AG04449 (cell line): ENCODE measurements around the gene PELI2.

Experiments used
- CTCF ChIA-PET: fragments of 350-600 bp; formaldehyde crosslinking; extraction: SDS; loops from one replicate; lab custom pipeline; 2021; ENCODE audit warnings: antibody characterized with exemption; lab: Yijun Ruan, JAX
- POLR2A ChIA-PET: fragments of 400-600, 350-600 bp; formaldehyde crosslinking; extraction: SDS; loops from one replicate; lab custom pipeline; 2020; ENCODE audit warnings: antibody characterized with exemption, inconsistent platforms; lab: Yijun Ruan, JAX
- DNase-seq: peaks from one replicate; pipeline ENCODE4 v3.0.0-alpha.2; 2010; ENCODE audit warnings: low read depth, low spot score
- H3K4me3 ChIP-seq: 2 replicates; pipeline ENCODE4 v1.5.1; 2011; ENCODE audit warnings: low read depth, mild to moderate bottlenecking, control low read depth, low read length
- CTCF ChIP-seq: IDR thresholded peaks from one replicate; pipeline ENCODE4 v1.5.1; 2011; ENCODE audit warnings: mild to moderate bottlenecking, moderate library complexity, low read length, control low read depth, inconsistent platforms; ENCODE audit not compliant: insufficient read depth; ENCODE audit errors: missing control alignments

The PELI2 gene

GRCh38 chr14:56147986-56148901 is 30.0 kb downstream of the PELI2 start:
- ChIA-PET POLR2A (no interaction called here), CTCF (no interaction called here)
- DNase-seq: no peak
- H3K4me3 ChIP-seq: no peak overlapping the region
- no peak for TF ChIP-seq CTCF

- H3K4me3 ChIP-seq: no peak overlapping the region
- no peak for DNase-seq
- ChIA-PET POLR2A (no interaction called here), CTCF (no interaction called here)
- no peak for TF ChIP-seq CTCF
Observed at GRCh38 chr14:56149151-56149550, 30.9 kb downstream of the PELI2 start.

GRCh38 chr14:56149995-56150394 is 31.8 kb downstream of the PELI2 start:
- POLR2A ChIA-PET: no interaction called here
- TF ChIP-seq CTCF: no peak
- CTCF ChIA-PET: no interaction called here
- H3K4me3 ChIP-seq: no peak overlapping the region
- DNase-seq: no peak

GRCh38 chr14:56150645-56151345 is 32.6 kb downstream of the PELI2 start:
- no peak overlapping the region for H3K4me3 ChIP-seq
- CTCF ChIA-PET: no interaction called here
- TF ChIP-seq CTCF: no peak

GRCh38 chr14:56152221-56152620 is 34.0 kb downstream of the PELI2 start:
- no peak for DNase-seq
- ChIA-PET POLR2A (no interaction called here), CTCF (interaction anchor here (1.0 to 1.9 kb wide), 3 partner anchors 9 to 188 kb away, joined by 3 to 5 read pairs (median 3); no protein-coding TSS in a partner anchor)
- H3K4me3 ChIP-seq: no peak overlapping the region
- no peak for TF ChIP-seq CTCF

More at GRCh38 chr14:56150645-56151345, 32.6 kb downstream of the PELI2 start:
- no peak for DNase-seq
- POLR2A ChIA-PET: no interaction called here

- ChIA-PET CTCF (no interaction called here), POLR2A (no interaction called here)
- no peak for TF ChIP-seq CTCF
- no peak for DNase-seq
- H3K4me3 ChIP-seq: no peak overlapping the region
Observed at GRCh38 chr14:56153267-56153666, 35.1 kb downstream of the PELI2 start.
